ENCODE measurements around the gene SIRT5.

The SIRT5 gene

DNA sequence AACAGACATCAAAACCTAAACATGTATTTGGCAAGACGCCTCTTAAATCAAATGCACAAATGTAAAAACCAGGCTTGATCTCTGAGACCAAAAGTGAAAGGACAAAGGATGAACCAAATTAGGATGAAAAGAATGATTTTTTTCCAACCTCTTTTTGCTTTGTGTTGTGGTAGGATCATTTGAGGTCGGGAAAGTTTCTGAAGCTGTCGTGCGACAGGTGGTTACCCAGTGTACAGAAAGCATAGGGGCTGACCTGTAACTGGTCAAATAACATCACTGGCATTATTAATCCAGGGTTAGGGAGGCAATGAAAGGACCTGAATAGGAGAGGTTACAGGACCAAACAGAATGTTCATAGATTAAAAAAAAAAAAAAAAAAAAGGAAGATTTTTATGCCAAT lies 22.7 kb downstream of the SIRT5 start:
- no peaks in the 10 kb centered on the region for H3K9me3 ChIP-seq
- intact Hi-C loops (cut with DNase I; ENCODE audit: low total_unique reads) = no loop called here
- no peak for DNase-seq
- H3K27ac ChIP-seq = no peak overlapping the region
- no peak for TF ChIP-seq CTCF (IDR thresholded peaks at IDR 0.05)
- H3K27me3 ChIP-seq = no peaks in the 10 kb centered on the region
- H3K4me1 ChIP-seq = no peaks in the 10 kb centered on the region
- no peak overlapping the region for H3K4me3 ChIP-seq
- H3K36me3 ChIP-seq = peaks cover 41 to 86% (median 62%) of the 10 kb centered on the region in 3 donors

GRCh38 chr6:13600036-13600435 lies 25.6 kb downstream of the SIRT5 start:
- peaks cover 32 to 79% (median 50%) of the 10 kb centered on the region in 3 donors for H3K36me3 ChIP-seq
- DNase-seq = no peak
- no peak overlapping the region for H3K4me3 ChIP-seq
- H3K4me1 ChIP-seq = no peaks in the 10 kb centered on the region
- H3K27me3 ChIP-seq = no peaks in the 10 kb centered on the region
- intact Hi-C loops (cut with DNase I; ENCODE audit: low total_unique reads) = no loop called here
- TF ChIP-seq CTCF (IDR thresholded peaks at IDR 0.05) = no peak
- no peak overlapping the region for H3K27ac ChIP-seq
- H3K9me3 ChIP-seq = no peaks in the 10 kb centered on the region

- no peaks in the 10 kb centered on the region for H3K4me1 ChIP-seq
- DNase-seq = no peak
- no peaks in the 10 kb centered on the region for H3K27me3 ChIP-seq
- H3K4me3 ChIP-seq = no peak overlapping the region
- H3K27ac ChIP-seq = no peak overlapping the region
- no peak for TF ChIP-seq CTCF (IDR thresholded peaks at IDR 0.05)
- intact Hi-C loops (cut with DNase I; ENCODE audit: low total_unique reads) = no loop called here
- no peaks in the 10 kb centered on the region for H3K9me3 ChIP-seq
- peaks cover 4 to 52% (median 18%) of the 10 kb centered on the region in 3 donors for H3K36me3 ChIP-seq
These were observed 29.7 kb downstream of the SIRT5 start for GRCh38 chr6:13604135-13604534.

DNA sequence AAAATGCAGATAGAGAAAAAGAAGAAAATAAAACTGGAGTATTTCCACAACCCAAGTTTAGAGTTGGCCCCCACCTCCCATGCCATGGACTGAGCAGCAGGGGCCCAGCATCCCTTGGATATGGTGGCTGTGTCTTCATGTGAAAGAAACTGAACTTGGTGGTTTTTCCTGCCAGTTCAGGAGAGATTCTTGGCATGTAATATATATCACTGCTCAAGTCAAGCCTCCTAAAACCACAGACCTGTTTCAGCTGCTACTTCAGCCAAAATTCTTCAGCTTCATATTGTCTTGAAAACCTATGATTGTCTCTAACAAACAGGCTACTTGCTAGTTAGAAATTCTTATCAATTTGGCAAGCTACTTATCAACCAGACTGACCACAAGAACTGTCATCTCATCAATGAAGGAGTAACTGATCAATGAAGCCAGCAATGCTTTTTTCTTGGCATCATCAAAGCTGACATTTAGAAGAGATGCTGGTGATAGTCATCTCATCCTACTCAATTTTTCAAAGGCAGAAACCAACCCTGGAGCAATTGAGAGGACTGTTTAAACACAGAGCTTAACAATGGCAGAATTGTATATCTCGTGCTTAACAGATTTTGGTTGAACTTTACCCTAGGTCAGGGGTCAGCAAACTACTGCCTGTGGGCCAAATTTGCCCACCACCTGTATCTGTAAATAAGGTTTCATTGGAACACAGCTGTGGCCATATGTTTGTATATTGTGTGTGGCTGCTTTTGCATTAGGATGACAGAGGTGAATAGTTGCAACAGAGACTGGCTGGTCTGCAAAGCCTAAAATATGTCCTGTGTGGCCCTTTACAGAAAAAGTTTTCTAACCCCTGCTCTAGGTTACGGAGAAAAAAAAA lies 30.4 kb downstream of the SIRT5 start:
- peaks cover 4 to 46% (median 18%) of the 10 kb centered on the region in 3 donors for H3K36me3 ChIP-seq
- H3K4me1 ChIP-seq = no peaks in the 10 kb centered on the region
- H3K27ac ChIP-seq = no peak overlapping the region
- no peaks in the 10 kb centered on the region for H3K27me3 ChIP-seq
- H3K4me3 ChIP-seq = no peak overlapping the region
- intact Hi-C loops (cut with DNase I; ENCODE audit: low total_unique reads) = no loop called here
- no peaks in the 10 kb centered on the region for H3K9me3 ChIP-seq
- no peak for TF ChIP-seq CTCF (IDR thresholded peaks at IDR 0.05)
- no peak for DNase-seq

GRCh38 chr6:13605634-13606033 lies 31.2 kb downstream of the SIRT5 start:
- Histone ChIP-seq H3K27ac (no peak overlapping the region), H3K4me3 (no peak overlapping the region), H3K9me3 (no peaks in the 10 kb centered on the region), H3K27me3 (no peaks in the 10 kb centered on the region), H3K4me1 (no peaks in the 10 kb centered on the region), H3K36me3 (peaks cover 0 to 40% (median 12%) of the 10 kb centered on the region in 3 donors)
- DNase-seq = no peak
- no peak for TF ChIP-seq CTCF (IDR thresholded peaks at IDR 0.05)
- intact Hi-C loops (cut with DNase I; ENCODE audit: low total_unique reads) = no loop called here

Measured in tibial artery (tissue), 4 donors.